CD4-positive, alpha-beta T cell treated with Interleukin-2 at 100 ng/mL for 4 hours (primary cell): ENCODE results near the gene LTB4R2.

Source experiments
- DNase-seq: peaks from one replicate; pipeline ENCODE4 v3.0.0-alpha.2; 2020; ENCODE audit warnings: low spot score

Gene LTB4R2, protein sequence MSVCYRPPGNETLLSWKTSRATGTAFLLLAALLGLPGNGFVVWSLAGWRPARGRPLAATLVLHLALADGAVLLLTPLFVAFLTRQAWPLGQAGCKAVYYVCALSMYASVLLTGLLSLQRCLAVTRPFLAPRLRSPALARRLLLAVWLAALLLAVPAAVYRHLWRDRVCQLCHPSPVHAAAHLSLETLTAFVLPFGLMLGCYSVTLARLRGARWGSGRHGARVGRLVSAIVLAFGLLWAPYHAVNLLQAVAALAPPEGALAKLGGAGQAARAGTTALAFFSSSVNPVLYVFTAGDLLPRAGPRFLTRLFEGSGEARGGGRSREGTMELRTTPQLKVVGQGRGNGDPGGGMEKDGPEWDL

GRCh38 chr14:24309538-24310264 is at the start of gene LTB4R2:
Gene LTB4R2 (plus strand): TSS chr14:24310140. CDS start chr14:24310665, 525 bp downstream.
- no peak for DNase-seq

DNA sequence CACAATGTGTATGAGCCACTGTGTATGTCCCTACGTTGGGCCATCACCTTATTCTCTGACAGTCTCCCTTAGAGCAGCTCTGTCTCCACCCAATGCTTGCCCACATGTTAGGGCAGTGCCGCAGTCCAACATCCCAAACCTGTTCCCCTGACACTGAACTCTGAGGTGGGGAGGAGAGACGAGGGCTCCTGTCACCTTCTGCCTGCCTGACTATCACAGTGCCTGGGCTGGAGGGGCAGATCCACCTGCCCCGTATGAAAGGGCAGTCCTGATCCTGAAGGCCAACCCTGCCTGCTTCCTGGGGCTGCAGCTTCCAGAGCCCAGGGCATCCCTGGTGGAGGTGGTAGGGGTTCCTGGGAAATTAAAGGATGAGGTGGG is 49.2 kb upstream of the LTB4R2 start:
- no peak for DNase-seq

- DNase-seq, result no peak
Measured at GRCh38 chr14:24261256-24261968, 48.5 kb upstream of the LTB4R2 start.

- DNase-seq, result no peak
Measured at GRCh38 chr14:24261969-24262327, 48.0 kb upstream of the LTB4R2 start.

DNA sequence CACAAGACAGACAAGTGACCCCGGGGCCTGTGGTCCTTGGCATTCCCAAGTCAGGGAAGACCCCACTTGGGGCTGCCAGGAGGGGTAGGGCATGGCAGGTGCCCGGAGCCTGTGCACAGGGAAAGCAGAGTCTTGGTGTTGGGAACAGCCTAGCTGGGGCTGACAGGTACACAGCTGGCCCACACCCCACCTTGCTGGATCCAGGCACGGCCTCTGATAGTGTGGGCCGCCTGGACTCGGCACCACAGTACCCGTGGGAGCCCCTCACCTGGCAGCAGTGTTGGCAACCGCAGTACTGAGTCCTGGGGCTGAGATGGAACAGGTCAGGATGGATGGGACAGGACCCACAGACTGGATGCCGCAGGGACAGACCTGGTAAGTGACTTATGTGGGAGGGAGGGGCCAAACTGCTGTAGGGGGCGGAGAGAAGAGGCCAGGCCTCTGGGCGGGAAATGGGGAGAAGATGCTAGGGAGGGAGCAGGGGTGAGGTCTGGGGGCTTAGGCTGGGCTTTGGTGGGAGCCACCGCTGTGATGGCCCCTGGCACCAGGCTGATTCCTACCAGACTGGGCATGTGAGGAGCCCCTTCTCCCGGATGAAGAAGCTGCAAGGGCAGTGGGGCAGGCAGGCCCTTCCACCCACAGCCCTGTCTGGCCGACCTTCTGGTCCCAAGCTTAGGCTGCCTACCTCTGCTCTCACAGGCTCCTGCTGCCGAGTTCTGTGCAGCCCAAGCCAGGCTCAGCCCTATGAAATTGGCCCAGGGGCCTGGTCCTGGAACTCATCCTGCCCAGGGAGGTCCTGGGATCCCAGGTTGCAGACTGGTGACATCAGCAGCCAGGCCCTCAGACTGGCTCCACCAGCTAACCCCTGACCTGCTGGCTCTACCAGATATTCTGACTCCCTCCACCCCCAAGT is 46.9 kb upstream of the LTB4R2 start, which contains the start of gene TGM1:
TGM1 (minus strand) TSS at position 357 of the 913 bp plus-strand sequence. CDS start 825 bp downstream, outside the sequence.
- DNase-seq, result no peak

DNA sequence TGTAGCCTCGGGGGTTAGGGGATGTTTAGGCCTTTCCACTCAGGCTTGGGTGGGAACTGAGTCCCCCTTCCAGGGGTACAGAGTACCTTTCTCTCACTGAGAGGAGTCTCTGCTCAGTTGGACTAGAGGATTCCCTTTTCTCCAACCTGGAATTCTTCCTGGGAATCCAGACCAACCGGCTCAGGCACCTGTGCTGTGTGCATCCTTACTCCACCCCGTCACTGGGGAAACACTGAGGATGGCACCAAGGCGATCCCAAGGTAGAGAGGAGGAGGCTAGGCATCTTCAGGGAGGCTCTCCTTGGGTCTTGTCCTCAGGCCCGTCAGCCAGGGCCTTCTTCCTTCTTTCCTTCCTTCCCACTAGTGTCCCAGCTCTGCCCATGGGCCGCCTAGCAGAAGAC is 46.1 kb upstream of the LTB4R2 start:
- no peak for DNase-seq

DNA sequence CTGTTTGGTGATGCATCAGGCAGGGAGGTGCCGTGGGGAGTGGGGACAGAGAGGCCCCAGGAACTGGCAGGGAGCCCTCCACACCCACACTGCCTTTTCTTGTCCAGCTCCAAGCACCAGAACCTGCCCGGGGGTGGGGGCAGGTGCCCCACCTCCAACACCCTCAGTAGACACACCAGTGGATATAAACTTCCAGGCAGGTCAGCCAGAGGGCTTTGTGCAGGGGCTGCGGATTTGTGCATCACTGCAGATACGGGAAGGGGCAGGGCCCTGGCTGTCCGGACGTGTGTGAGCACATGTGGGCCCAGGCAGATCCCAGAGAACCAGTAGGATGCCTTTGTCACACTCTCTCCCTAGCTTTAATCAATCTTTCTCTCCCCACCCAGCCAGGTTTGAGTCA is 45.6 kb upstream of the LTB4R2 start:
- DNase-seq, result no peak

DNA sequence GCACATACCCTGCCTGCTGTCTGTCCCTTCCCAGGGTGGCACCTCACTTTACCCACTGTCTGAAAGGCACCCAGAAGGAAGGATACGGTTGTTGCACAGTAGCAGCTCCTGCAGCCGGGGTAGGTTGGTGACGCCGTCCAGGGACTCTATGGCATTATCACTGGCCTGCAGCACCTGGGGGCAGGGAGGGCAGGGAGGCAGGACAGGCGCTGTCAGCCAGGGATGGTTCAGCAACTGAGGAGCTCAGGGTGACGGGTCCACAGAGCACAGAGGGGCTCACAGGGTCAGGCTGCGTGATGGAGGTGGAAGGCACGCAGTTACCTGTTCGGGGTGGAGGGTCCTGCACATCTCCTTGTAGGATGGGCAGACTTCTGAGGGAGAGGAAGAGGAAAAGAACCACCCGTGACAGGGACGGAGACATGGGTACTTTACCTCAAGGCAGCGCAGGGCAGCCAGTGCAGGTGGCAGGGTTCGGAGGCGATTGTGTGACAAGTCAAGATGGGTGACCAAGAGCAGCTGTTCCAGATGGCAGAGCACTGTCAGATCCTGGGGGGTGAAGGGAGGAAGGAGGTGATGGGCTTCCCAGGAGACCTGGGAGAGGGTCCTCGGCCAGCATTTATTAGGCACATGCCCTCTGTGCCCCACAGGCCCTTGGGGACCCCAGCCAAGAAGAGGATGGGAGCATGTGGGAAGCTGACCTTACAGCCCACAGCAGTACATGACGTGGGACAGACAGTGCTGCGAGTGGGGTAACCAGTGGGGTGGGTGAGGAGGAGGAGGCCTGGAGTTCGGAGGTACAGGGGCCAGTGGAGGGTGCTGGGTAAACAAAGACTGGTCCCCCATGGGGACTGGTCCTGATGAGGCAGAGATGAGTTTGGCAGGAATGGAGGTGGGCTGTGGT is 43.3 kb upstream of the LTB4R2 start:
- DNase-seq, result no peak

- DNase-seq, result no peak
Measured at GRCh38 chr14:24267516-24267915, 42.4 kb upstream of the LTB4R2 start.

DNA sequence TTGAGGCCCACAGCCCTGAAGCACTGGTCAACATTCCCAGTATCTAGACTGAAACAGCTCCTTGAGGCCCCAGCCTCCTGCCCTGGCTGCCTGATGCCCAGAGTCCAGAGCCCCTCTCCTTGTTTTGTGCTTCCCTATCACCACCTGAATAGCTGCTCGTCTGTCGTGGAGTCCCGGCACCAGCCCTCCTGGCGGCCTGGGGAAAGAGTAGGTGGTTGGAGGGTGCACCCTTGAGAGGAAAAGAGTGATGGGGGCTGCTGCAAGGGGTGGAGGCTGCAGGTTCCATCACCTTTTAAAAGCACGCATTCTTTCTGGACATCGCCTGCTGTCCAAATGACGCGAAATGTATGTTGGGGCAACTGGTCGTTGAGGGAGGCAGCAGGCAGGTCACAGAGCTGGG is 41.7 kb upstream of the LTB4R2 start:
- DNase-seq, result no peak

- no peak for DNase-seq
Measured at GRCh38 chr14:24269368-24269767, 40.6 kb upstream of the LTB4R2 start.

- no peak for DNase-seq
Measured at GRCh38 chr14:24269910-24270536, 39.9 kb upstream of the LTB4R2 start.

GRCh38 chr14:24270537-24271133 is 39.3 kb upstream of the LTB4R2 start:
- no peak for DNase-seq

DNA sequence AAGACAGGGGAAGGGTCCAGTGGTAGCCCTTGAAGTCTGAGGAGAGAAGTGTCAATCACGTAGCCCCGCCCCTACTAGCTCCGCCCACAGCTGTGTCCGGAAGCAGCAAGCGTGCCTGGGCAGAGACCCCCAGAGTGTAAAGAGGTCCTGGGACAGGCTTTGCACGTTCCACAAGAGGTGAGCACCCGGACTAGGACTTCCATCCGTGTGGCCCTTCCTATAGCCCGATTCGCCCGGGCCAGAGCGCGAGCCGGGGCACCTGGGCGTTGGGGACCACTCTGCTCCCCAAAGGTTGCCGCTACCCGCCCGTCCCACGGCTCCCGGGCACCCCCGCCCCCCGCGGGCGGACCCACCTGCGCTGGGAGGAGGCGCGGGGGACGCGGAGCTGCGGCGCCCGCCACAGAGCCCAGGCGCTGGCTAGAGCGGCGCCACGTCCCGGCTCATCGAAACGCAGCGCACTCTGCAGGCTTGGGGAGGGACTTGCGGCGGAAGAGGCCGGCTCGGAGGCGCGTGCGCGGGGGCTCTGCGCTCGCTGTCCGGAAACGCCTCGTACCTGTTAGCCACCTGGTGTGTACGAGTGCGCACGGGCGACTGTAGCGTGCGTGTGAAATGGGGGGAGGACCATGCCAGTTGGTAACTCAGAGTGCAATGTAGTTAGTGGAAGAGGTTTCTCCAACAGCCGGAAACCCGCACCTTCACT is 38.7 kb upstream of the LTB4R2 start, which contains the start of gene RABGGTA:
RABGGTA (minus strand) TSS at position 464 of the 700 bp plus-strand sequence. CDS start 482 bp downstream, outside the sequence.
- DNase-seq, result peak; percentile 94

DNA sequence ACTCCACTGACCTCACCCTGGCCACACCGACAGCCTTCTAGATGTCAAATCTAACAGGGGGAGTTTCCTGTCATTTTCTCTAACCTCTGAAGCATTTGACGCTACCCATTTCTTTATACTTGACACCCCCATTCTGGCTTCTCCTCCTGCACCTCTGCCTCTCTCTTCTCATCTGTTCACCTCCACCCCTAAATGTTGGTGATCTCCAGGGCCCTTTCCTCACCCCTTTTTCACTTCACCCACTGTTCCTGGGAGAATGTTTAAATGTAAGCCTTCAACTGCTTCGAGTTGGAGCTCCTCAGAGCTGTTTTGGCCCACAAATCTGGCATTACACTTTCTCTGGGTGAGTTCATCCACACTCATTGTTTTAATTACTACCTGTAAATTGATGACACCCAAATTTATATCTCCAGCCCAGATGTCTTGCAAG is 38.1 kb upstream of the LTB4R2 start:
- no peak for DNase-seq

DNA sequence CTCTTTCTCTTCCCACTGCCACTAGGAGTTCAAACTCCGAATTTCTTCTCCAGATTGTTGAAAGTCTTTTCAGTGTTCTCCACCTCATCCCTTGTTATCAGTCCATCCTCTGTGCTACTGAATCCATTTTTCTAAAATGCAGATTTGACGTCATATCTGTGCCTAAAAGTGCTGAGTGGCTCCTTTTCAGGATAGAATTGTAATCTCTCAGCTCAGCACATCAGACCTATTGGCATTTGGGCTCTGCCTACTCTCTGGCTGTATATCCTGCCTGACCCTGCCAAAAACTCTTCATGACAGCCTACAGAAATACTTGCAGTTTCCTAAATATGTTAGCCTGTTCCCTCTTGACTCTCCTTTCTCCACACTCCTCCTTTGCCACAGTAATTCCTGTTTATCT is 37.5 kb upstream of the LTB4R2 start:
- DNase-seq, result no peak

GRCh38 chr14:24273422-24273998 is 36.4 kb upstream of the LTB4R2 start:
- DNase-seq, result no peak

- DNase-seq, result peak; percentile 67
Measured at GRCh38 chr14:24274101-24274543, 35.8 kb upstream of the LTB4R2 start.

DNA sequence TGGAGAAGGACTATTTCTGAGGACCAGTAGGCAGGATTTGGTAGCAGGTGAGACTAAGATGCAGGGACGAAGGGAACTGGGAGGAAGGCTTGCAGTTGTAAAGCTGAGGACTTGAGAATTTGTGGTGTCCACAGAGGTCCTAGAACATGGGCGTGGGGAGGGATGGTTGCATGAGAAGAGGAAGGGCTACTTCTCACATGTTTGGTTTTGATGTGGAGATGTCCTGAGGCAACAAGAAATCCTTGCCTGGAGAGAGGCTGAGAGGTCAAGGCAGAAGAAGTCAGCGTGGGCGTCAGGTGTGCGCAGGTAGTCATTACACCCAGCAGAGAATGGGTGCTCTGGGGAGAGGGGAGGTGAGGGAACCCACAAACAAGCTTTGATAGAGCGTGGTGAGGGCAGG is 32.9 kb upstream of the LTB4R2 start:
- DNase-seq, result no peak
